K562 (cell line): ENCODE data around the gene TUB. TPM values are rescaled to one million over a fixed set of nuclear protein-coding genes. Genes with fewer than 3 reads are reported as not detected.

Experiments used
- ATAC-seq: fragments of 200-7000 bp; cut with Tn5 transposase; 3 replicates; pipeline ENCODE4 v1.9.1; 2020; ENCODE audit warnings: moderate library complexity
- BruUV-seq: library from RNA; stranded (reverse); fragments of 400-500 nt; replicated peaks from 2 replicates; lab custom pipeline; 2021; lab: Mats Ljungman, UMichigan
- CTCF ChIA-PET: fragments of 300-600 bp; formaldehyde crosslinking; extraction: SDS; loops from one replicate; lab custom pipeline; 2021; ENCODE audit warnings: low intra/inter-chr PET ratio; lab: Yijun Ruan, JAX
- POLR2A ChIA-PET: fragments of 300-600, 350-650 bp; sonication (Branson Sonifier 250); formaldehyde crosslinking; extraction: SDS; loops from one replicate; lab custom pipeline; 2021; ENCODE audit warnings: antibody characterized with exemption, inconsistent platforms; lab: Yijun Ruan, JAX
- DNase-seq, 4 experiments: peaks; one replicate each; pipeline versions ENCODE4 v3.0.0 to v3.0.0-alpha.2; 2011 to 2018; ENCODE audit warnings: low spot score in 3 of 4, mixed read lengths in 3 of 4; ENCODE audit errors: extremely low read depth in 1 of 4
- FAIRE-seq: peaks from 2 replicates; lab custom pipeline; 2011; peaks lifted over from hg19 to GRCh38; lab: Jason Lieb, UNC
- H2AFZ ChIP-seq: 2 replicates; pipeline ENCODE4 v1.6.0; 2011; ENCODE audit warnings: low read depth, low read length, control low read depth, inconsistent platforms
- H3K27ac ChIP-seq: fragments of 200-600 bp; 3 replicates; pipeline ENCODE4 v1.8.0; 2011; ENCODE audit warnings: low read depth, mild to moderate bottlenecking, control low read depth, inconsistent platforms, low read length, moderate library complexity, mixed read lengths; ENCODE audit errors: extremely low read depth
- H3K27me3 ChIP-seq, 2 experiments: fragments of 300-600 bp in 1 of 2; 2 replicates in 1 of 2; 3 replicates in 1 of 2; pipeline versions ENCODE4 v1.6.0 to v1.8.0; 2011; ENCODE audit warnings: inconsistent platforms in 2 of 2, low read length in 2 of 2, mild to moderate bottlenecking in 1 of 2, mixed read lengths in 1 of 2, moderate library complexity in 1 of 2; ENCODE audit not compliant: control insufficient read depth in 2 of 2, insufficient read depth in 2 of 2
- H3K36me3 ChIP-seq: fragments of 300-600 bp; 3 replicates; pipeline ENCODE4 v1.8.0; 2011; ENCODE audit warnings: mild to moderate bottlenecking, low read length, inconsistent platforms; ENCODE audit not compliant: control insufficient read depth, insufficient read depth
- H3K4me1 ChIP-seq, 2 experiments: fragments of 200-600 bp in 1 of 2; replicated peaks in 1 of 2; 2 replicates in 1 of 2; 3 replicates in 1 of 2; pipeline versions ENCODE4 v1.5.1 to v1.8.0; 2011; ENCODE audit warnings: inconsistent platforms in 2 of 2, low read length in 2 of 2, mild to moderate bottlenecking in 1 of 2, mixed read lengths in 1 of 2, moderate library complexity in 1 of 2; ENCODE audit not compliant: control insufficient read depth in 2 of 2, insufficient read depth in 2 of 2
- H3K4me2 ChIP-seq: 2 replicates; pipeline ENCODE4 v1.6.1; 2011; ENCODE audit warnings: low read length, control low read depth, inconsistent platforms, mixed read lengths; ENCODE audit not compliant: insufficient read depth
- H3K4me3 ChIP-seq: fragments of 200-600 bp; sonication (generic), shearing (Covaris generic); 2 replicates; pipeline ENCODE4 v1.5.1; 2016; ENCODE audit warnings: control low read depth, inconsistent platforms
- H3K79me2 ChIP-seq: fragments of 200-600 bp; 3 replicates; pipeline ENCODE4 v1.8.0; 2011; ENCODE audit warnings: low read length, inconsistent platforms; ENCODE audit not compliant: control insufficient read depth, insufficient read depth
- H3K9ac ChIP-seq, 2 experiments: 2 replicates each; pipeline versions ENCODE4 v1.6.0 to v1.6.1; 2011; ENCODE audit warnings: low read depth in 2 of 2, low read length in 2 of 2, control low read depth in 1 of 2, inconsistent platforms in 1 of 2, mild to moderate bottlenecking in 1 of 2, mixed read lengths in 1 of 2; ENCODE audit not compliant: insufficient read depth in 1 of 2
- H3K9me1 ChIP-seq: one replicate; pipeline ENCODE4 v1.6.0; 2011; ENCODE audit warnings: inconsistent platforms, mild to moderate bottlenecking, low read length, moderate library complexity; ENCODE audit not compliant: control insufficient read depth, insufficient read depth
- H3K9me3 ChIP-seq: replicated peaks from 2 replicates; pipeline ENCODE4 v1.5.1; 2011; ENCODE audit warnings: low read depth, low read length, inconsistent platforms; ENCODE audit not compliant: control insufficient read depth, insufficient read depth
- H4K20me1 ChIP-seq: replicated peaks from 2 replicates; pipeline ENCODE4 v1.6.1; 2011; ENCODE audit warnings: low read length, inconsistent platforms, mixed read lengths; ENCODE audit not compliant: control insufficient read depth, insufficient read depth
- FOXP4 ChIP-seq: sonication (generic); formaldehyde crosslinking; IDR thresholded peaks from 2 replicates; pipeline ENCODE4 v1.8.0; 2022; ENCODE audit warnings: mild to moderate bottlenecking, missing genetic modification reagents, borderline replicate concordance
- MGA ChIP-seq: fragments of 450-650 bp; IDR thresholded peaks from 2 replicates; pipeline ENCODE4 v1.6.1; 2016; ENCODE audit warnings: mild to moderate bottlenecking, moderate library complexity
- PRMT5 ChIP-seq: sonication (generic); formaldehyde crosslinking; IDR thresholded peaks from 2 replicates; pipeline ENCODE4 v1.5.0; 2020; ENCODE audit warnings: missing genetic modification reagents
- RNF2 ChIP-seq: sonication (generic); IDR thresholded peaks from 2 replicates; pipeline ENCODE4 v1.6.1; 2016
- TSC22D4 ChIP-seq: fragments of 450-650 bp; IDR thresholded peaks from 2 replicates; pipeline ENCODE4 v1.6.1; 2016; ENCODE audit warnings: missing genetic modification characterization, missing biosample characterization, control low read depth
- ZNF146 ChIP-seq: IDR thresholded peaks from one replicate; pipeline ENCODE4 v1.6.1; 2018; ENCODE audit warnings: missing compliant biosample characterization; ENCODE audit not compliant: unreplicated experiment
- ZNF586 ChIP-seq: fragments of 450-650 bp; formaldehyde crosslinking; conservative IDR thresholded peaks from 2 replicates; pipeline ENCODE4 v1.4.0; 2020; ENCODE audit warnings: mild to moderate bottlenecking, moderate library complexity
- WGBS: fragments of 100-300 bp; shearing (Covaris generic); methylation state at CpG from one replicate; pipeline ENCODE4 v1.1.6; 2016; ENCODE audit warnings: low coverage, mixed read lengths; ENCODE audit not compliant: insufficient coverage; ENCODE audit errors: missing lambda C conversion rate; 5-methylcytosine and 5-hydroxymethylcytosine counted together
- in situ Hi-C: fragments of 300-500 bp; cut with MboI; formaldehyde crosslinking; loops from 4 replicates; pipeline ENCODE4 v1.15.0; 2018; ENCODE audit warnings: inconsistent platforms, mixed read lengths
- intact Hi-C: fragments of 100-400 bp; cut with micrococcal nuclease; formaldehyde crosslinking; loops from 2 replicates; pipeline ENCODE4 v1.14.2; 2022
- polyA plus RNA-seq, 8 experiments: library from polyadenylated mRNA; depleted of rRNA in 4 of 8; stranded (reverse) in 5 of 8; unstranded in 3 of 8; fragments of >200 nt; fragmentation: Nextera tagmentation in 2 of 8; fragmentation: Illumina TruSeq in 1 of 8; extraction: Ambion mirVana in 2 of 8; extraction: Trizol in 1 of 8; gene quantifications; 2 replicates each; pipeline versions ENCODE4 v1.2.1 to v1.2.3, GENCODE V29; 2011 to 2014; ENCODE audit warnings: inconsistent platforms in 1 of 8, missing spikeins in 1 of 8
- total RNA-seq, 7 experiments: library from RNA; depleted of rRNA in 6 of 7; stranded (reverse); fragments of >200 nt in 6 of 7; fragmentation: Illumina TruSeq in 2 of 7; extraction: Trizol in 2 of 7; gene quantifications; 2 replicates each; pipeline versions ENCODE4 v1.2.1 to v1.2.3, GENCODE V29; 2011 to 2021; ENCODE audit warnings: low replicate concordance in 1 of 7

TUB gene
- total and polyA plus RNA-seq, 9 of the 15 experiments (the other 6 are each of a cell fraction or from before 2014, with no cell fraction given), result not detected

GRCh38 chr11:8097468-8097867 is 16.5 kb downstream of the TUB start (continued):
- no peak for TF ChIP-seq ZNF146 (CRISPR knock-in tag)

GRCh38 chr11:8097926-8098325 is 16.9 kb downstream of the TUB start:
- DNase-seq, result no peak
- H3K9me3 ChIP-seq, result no peaks in the 10 kb centered on the region
- H3K9ac ChIP-seq, result no peak overlapping the region
- no peak for FAIRE-seq
- no peak overlapping the region for H3K4me2 ChIP-seq
- BruUV-seq, result no TSS peak
- no peaks in the 10 kb centered on the region for H4K20me1 ChIP-seq
- intact Hi-C loops, result loop anchor here (2.0 to 10.0 kb wide), 3 partner anchors 65 to 393 kb away; partner anchors contain the start of gene OVCH2
- in situ Hi-C loops, result loop anchor here (5.0 to 10.0 kb wide), 2 partner anchors 91 to 203 kb away; no protein-coding TSS in a partner anchor
- H2AFZ ChIP-seq, result no peak overlapping the region
- no peak overlapping the region for H3K4me3 ChIP-seq
- 0% methylated on average over 2 of the region's 2 CpGs for WGBS
- POLR2A ChIA-PET, result no interaction called here
- no peaks in the 10 kb centered on the region for H3K79me2 ChIP-seq
- no peak overlapping the region for H3K27ac ChIP-seq
- no peaks in the 10 kb centered on the region for H3K9me1 ChIP-seq
- H3K27me3 ChIP-seq, result peaks cover 0 to 47% of the 10 kb centered on the region in 2 experiments; a peak in 3 of 5 replicates
- H3K4me1 ChIP-seq, result peaks cover 0 to 3% of the 10 kb centered on the region in 2 experiments; a peak in 2 of 5 replicates
- no peak for ATAC-seq
- CTCF ChIA-PET, result interaction anchor here (4.4 kb wide), 1 partner anchor 92 kb away, joined by 17 read pairs; no protein-coding TSS in a partner anchor
- no peaks in the 10 kb centered on the region for H3K36me3 ChIP-seq
- TF ChIP-seq ZNF586 (no peak), PRMT5 (CRISPR knock-in tag) (no peak), MGA (no peak), TSC22D4 (tag) (no peak), FOXP4 (CRISPR knock-in tag) (no peak), RNF2 (no peak)
